ENCODE data around the gene TNS2. TPM values are rescaled to one million over a fixed set of nuclear protein-coding genes. Genes with fewer than 3 reads are reported as not detected.
"Not testable (repeated sequence)": the region's sequence is repeated elsewhere in the genome, so short reads cannot be mapped to it uniquely, and the experiment has no call there.

Gene TNS2
- total RNA-seq, 1 donor from 2014 or later = 116 TPM

GRCh38 chr12:53105256-53105655 lies 55.4 kb downstream of the TNS2 start:
- Mint-ChIP-seq H3K36me3 (ENCODE audit: unreplicated experiment) (peaks cover 4% of the 10 kb centered on the region), H3K27me3 (ENCODE audit: unreplicated experiment) (peaks cover 6% of the 10 kb centered on the region), H3K9me3 (ENCODE audit: unreplicated experiment) (no peaks in the 10 kb centered on the region), H3K4me3 (ENCODE audit: unreplicated experiment) (no peak overlapping the region), H3K27ac (ENCODE audit: unreplicated experiment) (no peak overlapping the region), H3K4me1 (ENCODE audit: unreplicated experiment) (peaks cover 2% of the 10 kb centered on the region)
- no peak for DNase-seq (ENCODE audit: extremely low spot score, unreplicated experiment)
- TF ChIP-seq, protein P1, sequence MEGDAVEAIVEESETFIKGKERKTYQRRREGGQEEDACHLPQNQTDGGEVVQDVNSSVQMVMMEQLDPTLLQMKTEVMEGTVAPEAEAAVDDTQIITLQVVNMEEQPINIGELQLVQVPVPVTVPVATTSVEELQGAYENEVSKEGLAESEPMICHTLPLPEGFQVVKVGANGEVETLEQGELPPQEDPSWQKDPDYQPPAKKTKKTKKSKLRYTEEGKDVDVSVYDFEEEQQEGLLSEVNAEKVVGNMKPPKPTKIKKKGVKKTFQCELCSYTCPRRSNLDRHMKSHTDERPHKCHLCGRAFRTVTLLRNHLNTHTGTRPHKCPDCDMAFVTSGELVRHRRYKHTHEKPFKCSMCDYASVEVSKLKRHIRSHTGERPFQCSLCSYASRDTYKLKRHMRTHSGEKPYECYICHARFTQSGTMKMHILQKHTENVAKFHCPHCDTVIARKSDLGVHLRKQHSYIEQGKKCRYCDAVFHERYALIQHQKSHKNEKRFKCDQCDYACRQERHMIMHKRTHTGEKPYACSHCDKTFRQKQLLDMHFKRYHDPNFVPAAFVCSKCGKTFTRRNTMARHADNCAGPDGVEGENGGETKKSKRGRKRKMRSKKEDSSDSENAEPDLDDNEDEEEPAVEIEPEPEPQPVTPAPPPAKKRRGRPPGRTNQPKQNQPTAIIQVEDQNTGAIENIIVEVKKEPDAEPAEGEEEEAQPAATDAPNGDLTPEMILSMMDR (IDR thresholded peaks at IDR 0.05) = no peak

GRCh38 chr12:53105712-53106439 lies 56.0 kb downstream of the TNS2 start:
- H3K4me3 Mint-ChIP-seq (ENCODE audit: unreplicated experiment) = no peak overlapping the region
- TF ChIP-seq, protein P1 (IDR thresholded peaks at IDR 0.05) = no peak
- H3K27ac Mint-ChIP-seq (ENCODE audit: unreplicated experiment) = no peak overlapping the region
- peaks cover 4% of the 10 kb centered on the region for H3K36me3 Mint-ChIP-seq (ENCODE audit: unreplicated experiment)
- no peak for DNase-seq (ENCODE audit: extremely low spot score, unreplicated experiment)
- H3K4me1 Mint-ChIP-seq (ENCODE audit: unreplicated experiment) = no peaks in the 10 kb centered on the region
- peaks cover 6% of the 10 kb centered on the region for H3K27me3 Mint-ChIP-seq (ENCODE audit: unreplicated experiment)
- H3K9me3 Mint-ChIP-seq (ENCODE audit: unreplicated experiment) = no peaks in the 10 kb centered on the region

DNA sequence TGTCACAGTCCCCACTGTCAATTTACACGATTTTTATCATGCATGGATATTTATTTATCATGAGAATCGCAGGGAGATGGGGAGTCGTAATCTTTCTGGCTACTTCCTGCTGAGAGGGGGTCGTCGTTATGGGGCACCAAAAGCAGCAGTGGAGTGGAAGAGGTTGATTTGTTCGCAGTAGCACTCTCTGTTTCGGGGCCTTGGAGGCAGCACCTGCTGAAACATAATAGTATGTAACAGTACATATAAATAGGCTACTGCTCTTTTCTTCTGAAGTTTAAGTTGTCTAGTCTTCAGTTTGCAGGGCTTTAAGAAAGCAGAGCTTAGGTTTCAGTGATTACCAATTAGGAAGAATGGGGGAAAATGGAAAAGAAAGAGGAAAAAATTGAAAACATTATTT lies 57.3 kb downstream of the TNS2 start:
- Mint-ChIP-seq H3K4me3 (ENCODE audit: unreplicated experiment) (no peak overlapping the region), H3K36me3 (ENCODE audit: unreplicated experiment) (no peaks in the 10 kb centered on the region), H3K9me3 (ENCODE audit: unreplicated experiment) (no peaks in the 10 kb centered on the region), H3K27ac (ENCODE audit: unreplicated experiment) (no peak overlapping the region), H3K27me3 (ENCODE audit: unreplicated experiment) (peaks cover 13% of the 10 kb centered on the region), H3K4me1 (ENCODE audit: unreplicated experiment) (no peaks in the 10 kb centered on the region)
- DNase-seq (ENCODE audit: extremely low spot score, unreplicated experiment) = no peak
- TF ChIP-seq, protein P1 (IDR thresholded peaks at IDR 0.05) = no peak

DNA sequence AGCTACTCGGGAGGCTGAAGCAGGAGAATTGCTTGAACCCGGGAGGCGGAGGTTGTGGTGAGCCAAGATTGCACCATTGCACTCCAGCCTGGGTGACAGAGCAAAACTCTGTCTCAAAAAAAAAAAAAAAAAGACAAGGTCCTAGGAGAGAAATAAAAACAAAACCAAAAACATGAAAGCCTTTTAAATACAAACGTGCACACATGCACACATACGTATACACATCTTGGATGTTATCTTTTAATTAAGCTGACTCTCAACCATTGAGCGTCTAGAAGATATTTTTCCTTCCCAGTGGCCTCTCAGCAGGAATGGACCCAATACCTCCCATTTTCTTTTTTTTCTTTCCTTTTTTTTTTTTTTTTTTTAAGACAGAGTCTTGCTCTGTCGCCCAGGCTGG lies 62.6 kb downstream of the TNS2 start:
- not testable (repeated sequence) for H3K27ac Mint-ChIP-seq (ENCODE audit: unreplicated experiment); H3K4me3 Mint-ChIP-seq (ENCODE audit: unreplicated experiment); H3K27me3 Mint-ChIP-seq (ENCODE audit: unreplicated experiment); DNase-seq (ENCODE audit: extremely low spot score, unreplicated experiment); H3K9me3 Mint-ChIP-seq (ENCODE audit: unreplicated experiment); H3K36me3 Mint-ChIP-seq (ENCODE audit: unreplicated experiment); H3K4me1 Mint-ChIP-seq (ENCODE audit: unreplicated experiment)

DNA sequence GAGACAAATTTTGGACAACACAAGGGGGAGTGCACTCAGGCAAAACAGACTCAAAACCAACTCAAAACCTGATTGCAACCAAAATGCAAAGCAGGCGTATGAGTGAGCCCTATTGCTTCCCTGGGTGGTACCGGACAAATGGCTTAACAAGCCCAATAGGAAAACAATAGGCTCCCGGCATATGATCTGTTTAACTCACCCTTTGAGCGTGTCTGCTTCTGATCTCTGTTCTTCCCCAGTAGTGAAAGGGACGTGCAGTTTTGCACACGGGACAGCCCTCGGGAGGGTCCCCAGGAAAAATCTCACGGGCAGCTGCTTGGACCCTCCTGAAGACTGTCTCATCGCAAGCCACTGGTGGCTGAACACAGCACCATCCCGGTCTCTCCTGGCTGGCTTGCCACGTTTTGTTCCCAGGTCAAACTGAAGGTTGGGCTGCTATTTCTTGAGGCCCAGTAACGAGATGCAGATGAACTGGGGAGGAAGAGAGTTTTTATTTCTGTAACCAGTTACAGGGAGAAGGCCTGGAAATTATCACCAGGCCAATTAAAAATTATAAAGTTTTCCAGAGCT lies 63.4 kb downstream of the TNS2 start:
- H3K27me3 Mint-ChIP-seq (ENCODE audit: unreplicated experiment) = peaks cover 8% of the 10 kb centered on the region
- no peak overlapping the region for H3K27ac Mint-ChIP-seq (ENCODE audit: unreplicated experiment)
- no peaks in the 10 kb centered on the region for H3K9me3 Mint-ChIP-seq (ENCODE audit: unreplicated experiment)
- H3K4me3 Mint-ChIP-seq (ENCODE audit: unreplicated experiment) = no peak overlapping the region
- no peaks in the 10 kb centered on the region for H3K36me3 Mint-ChIP-seq (ENCODE audit: unreplicated experiment)
- TF ChIP-seq, protein P1 (IDR thresholded peaks at IDR 0.05) = no peak
- no peaks in the 10 kb centered on the region for H3K4me1 Mint-ChIP-seq (ENCODE audit: unreplicated experiment)
- no peak for DNase-seq (ENCODE audit: extremely low spot score, unreplicated experiment)
